HepG2 (cell line): ENCODE data around the gene LBX2. TPM values are rescaled to one million over a fixed set of nuclear protein-coding genes. Genes with fewer than 3 reads are reported as not detected.
A peak's percentile ranks its signal among the peaks of the same experiment; 100 is the strongest.

Source experiments
- CREBL2 ChIP-seq: sonication (generic); formaldehyde crosslinking; IDR thresholded peaks from 2 replicates; pipeline ENCODE4 v1.8.1; 2023; ENCODE audit warnings: missing genetic modification reagents, mild to moderate bottlenecking, borderline replicate concordance
- GMEB1 ChIP-seq: sonication (generic); formaldehyde crosslinking; IDR thresholded peaks from 2 replicates; pipeline ENCODE4 v1.5.1; 2020; ENCODE audit warnings: missing genetic modification reagents, mild to moderate bottlenecking, borderline replicate concordance
- SMAD9 ChIP-seq: sonication (generic); formaldehyde crosslinking; IDR thresholded peaks from 2 replicates; pipeline ENCODE4 v1.5.1; 2020; ENCODE audit warnings: mild to moderate bottlenecking, missing genetic modification reagents
- SOX5 ChIP-seq: IDR thresholded peaks from 2 replicates; pipeline ENCODE4 v1.6.1; 2016; ENCODE audit warnings: borderline replicate concordance
- SP140L ChIP-seq: sonication (generic); formaldehyde crosslinking; IDR thresholded peaks from 2 replicates; pipeline ENCODE4 v1.4.0; 2020; ENCODE audit warnings: missing genetic modification reagents, borderline replicate concordance
- TFDP1 ChIP-seq: IDR thresholded peaks from 2 replicates; pipeline ENCODE4 v1.6.1; 2016; ENCODE audit warnings: missing compliant biosample characterization, missing genetic modification reagents, borderline replicate concordance
- THAP11 ChIP-seq: IDR thresholded peaks from 2 replicates; pipeline ENCODE4 v1.6.1; 2016; ENCODE audit warnings: missing biosample characterization, missing genetic modification reagents
- ZMAT5 ChIP-seq: sonication (generic); formaldehyde crosslinking; IDR thresholded peaks from 2 replicates; pipeline ENCODE4 v1.5.0; 2020; ENCODE audit warnings: mild to moderate bottlenecking, low read depth, missing genetic modification reagents, borderline replicate concordance
- ZNF234 ChIP-seq: sonication (generic); formaldehyde crosslinking; conservative IDR thresholded peaks from 2 replicates; pipeline ENCODE4 v1.5.1; 2020; ENCODE audit warnings: mild to moderate bottlenecking, missing genetic modification reagents
- ZNF331 ChIP-seq: sonication (generic); formaldehyde crosslinking; IDR thresholded peaks from 2 replicates; pipeline ENCODE4 v1.4.0; 2020; ENCODE audit warnings: missing genetic modification reagents
- ZNF510 ChIP-seq: sonication (generic); formaldehyde crosslinking; IDR thresholded peaks from 2 replicates; pipeline ENCODE4 v1.4.0; 2020; ENCODE audit warnings: low read depth, mild to moderate bottlenecking, missing genetic modification reagents
- ZNF512B ChIP-seq: sonication (generic); formaldehyde crosslinking; IDR thresholded peaks from 2 replicates; pipeline ENCODE4 v1.5.1; 2020; ENCODE audit warnings: missing genetic modification reagents, mild to moderate bottlenecking, borderline replicate concordance
- ZNF550 ChIP-seq: sonication (generic); formaldehyde crosslinking; IDR thresholded peaks from 2 replicates; pipeline ENCODE4 v1.4.0; 2020; ENCODE audit warnings: mild to moderate bottlenecking, missing genetic modification reagents, borderline replicate concordance
- ZNF674 ChIP-seq: sonication (generic); formaldehyde crosslinking; IDR thresholded peaks from 2 replicates; pipeline ENCODE4 v1.5.0; 2020; ENCODE audit warnings: low read depth, mild to moderate bottlenecking, missing genetic modification reagents
- ZSCAN20 ChIP-seq: sonication (generic); formaldehyde crosslinking; IDR thresholded peaks from 2 replicates; pipeline ENCODE4 v1.4.0; 2020; ENCODE audit warnings: missing genetic modification reagents, mild to moderate bottlenecking, borderline replicate concordance
- polyA plus RNA-seq, 8 experiments: library from polyadenylated mRNA; depleted of rRNA in 3 of 8; stranded (reverse) in 7 of 8; unstranded in 1 of 8; fragments of >200 nt; fragmentation: Illumina TruSeq in 4 of 8; extraction: Trizol in 4 of 8; gene quantifications; 2 replicates each; pipeline versions ENCODE4 v1.2.1 to v1.2.3, GENCODE V29; 2011 to 2016; ENCODE audit warnings: low read depth in 4 of 8, missing spikeins in 1 of 8, mixed read lengths in 1 of 8; ENCODE audit not compliant: insufficient read depth in 1 of 8
- total RNA-seq, 5 experiments: library from RNA; depleted of rRNA; stranded (reverse); fragments of >200 nt; fragmentation: Illumina TruSeq; extraction: Trizol; gene quantifications; 2 replicates each; pipeline ENCODE4 v1.2.3, GENCODE V29; 2016; ENCODE audit warnings: low read depth in 1 of 5

Gene LBX2
- total and polyA plus RNA-seq, 2 of the 13 experiments (the other 11 are each of a cell fraction or from before 2014, with no cell fraction given), result 6.4 to 8.1 TPM

GRCh38 chr2:74502720-74503505, 3.5 kb upstream of the LBX2 start (continued):
- TF ChIP-seq TFDP1 (peak; percentile 10; the same call in 1 of the 2 replicates), ZNF512B (0 out of 2 replicates have a peak, but pooled peaks have one; percentile 37), SOX5 (no peak), ZNF331 (CRISPR knock-in tag) (0 out of 2 replicates have a peak, but pooled peaks have one; percentile 39), SP140L (CRISPR knock-in tag) (no peak), ZMAT5 (no peak), ZNF550 (CRISPR knock-in tag) (no peak), CREBL2 (CRISPR knock-in tag) (no peak; the same call in 1 of the 2 replicates), ZSCAN20 (CRISPR knock-in tag) (peak; percentile 54; the same call in 1 of the 2 replicates), THAP11 (CRISPR knock-in tag) (peak; percentile 44), SMAD9 (CRISPR knock-in tag) (no peak; the same call in 1 of the 2 replicates), GMEB1 (CRISPR knock-in tag) (peak; percentile 71), ZNF674 (CRISPR knock-in tag) (no peak), ZNF234 (CRISPR knock-in tag) (peak; percentile 68; the same call in 1 of the 2 replicates), ZNF510 (no peak)
